Right atrium auricular region (tissue), 2 donors: ENCODE data around the gene LCLAT1. TPM values are rescaled to one million over a fixed set of nuclear protein-coding genes. Genes with fewer than 3 reads are reported as not detected.

Source experiments
- DNase-seq: peaks from one replicate; pipeline ENCODE4 v3.0.0-alpha.2; 2019; ENCODE audit warnings: low spot score
- H3K27ac ChIP-seq, 2 donors: fragments of 200-600 bp; sonication (generic); 1 replicate in 1 of 2; 2 replicates in 1 of 2; pipeline ENCODE4 v1.5.1; 2016 to 2019
- H3K27me3 ChIP-seq, 2 donors: fragments of 200-600 bp; sonication (generic); one replicate each; pipeline versions ENCODE4 v1.5.1 to v1.6.0; 2017 to 2019
- H3K36me3 ChIP-seq: fragments of 200-600 bp; sonication (generic); one replicate; pipeline ENCODE4 v1.5.1; 2016
- H3K4me1 ChIP-seq, 2 donors: fragments of 200-600 bp; sonication (generic); one replicate each; pipeline versions ENCODE4 v1.5.1 to v1.6.0; 2017 to 2019
- H3K4me3 ChIP-seq, 2 donors: fragments of 200-600 bp; sonication (generic); 1 replicate in 1 of 2; 2 replicates in 1 of 2; pipeline ENCODE4 v1.5.1; 2017 to 2019; ENCODE audit warnings: mild to moderate bottlenecking in 1 of 2, moderate library complexity in 1 of 2
- H3K9me3 ChIP-seq, 2 donors: fragments of 200-600 bp; sonication (generic); one replicate each; pipeline ENCODE4 v1.5.1; 2019
- CTCF ChIP-seq, 2 donors: fragments of 200-600 bp; sonication (generic); IDR thresholded peaks; one replicate each; pipeline ENCODE4 v1.5.1; 2019; ENCODE audit warnings: antibody characterized with exemption in 2 of 2
- total RNA-seq, 2 donors: library from RNA; depleted of rRNA; stranded (reverse); fragments of >200 nt; gene quantifications; one replicate each; pipeline ENCODE4 v1.1.0, GENCODE V29; 2016

The LCLAT1 gene
- total RNA-seq, 2 donors from 2014 or later = 13.2 to 14.3 TPM

DNA sequence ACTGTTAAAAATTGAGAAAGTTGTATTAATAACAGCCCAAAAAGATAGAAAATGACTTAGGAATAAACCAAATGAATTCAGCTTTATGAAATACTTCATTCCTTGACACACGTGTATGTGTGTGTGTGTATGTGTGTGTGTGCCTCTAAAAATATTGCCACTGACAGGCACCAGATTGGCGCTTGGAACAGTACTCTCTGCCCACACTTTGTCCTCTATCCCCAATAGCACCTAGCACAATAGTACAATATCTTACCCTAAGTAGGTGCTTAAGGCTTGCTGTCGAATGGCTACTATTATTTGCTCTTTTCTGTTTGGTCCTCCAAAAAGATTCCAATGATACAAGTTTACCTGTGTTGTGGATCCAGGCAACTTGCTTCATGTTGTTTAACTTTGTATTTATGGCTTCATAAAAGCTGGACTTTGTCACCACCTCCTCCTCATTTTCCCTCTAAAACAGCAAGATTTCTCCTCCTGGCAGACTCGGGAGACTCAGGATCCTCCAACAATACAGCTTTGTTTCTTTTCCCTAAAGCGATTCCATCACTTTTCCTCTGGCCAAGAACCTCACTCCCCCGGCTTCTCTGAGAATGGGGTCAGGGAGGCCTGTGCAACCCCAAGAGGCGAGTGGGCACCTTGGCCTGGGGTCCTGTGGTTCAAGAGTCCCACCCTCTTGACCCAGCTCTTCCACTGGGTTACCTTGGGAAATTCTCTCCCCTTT, 43.3 kb upstream of the LCLAT1 start:
- Histone ChIP-seq H3K27me3 (no peaks in the 10 kb centered on the region), H3K9me3 (no peaks in the 10 kb centered on the region), H3K4me1 (peaks cover 0 to 40% of the 10 kb centered on the region in 2 donors), H3K4me3 (no peak overlapping the region), H3K27ac (peak overlapping the region; percentile 24 to 55), H3K36me3 (no peaks in the 10 kb centered on the region)
- TF ChIP-seq CTCF (IDR thresholded peaks at IDR 0.05) = no peak
- no peak for DNase-seq

- Histone ChIP-seq H3K36me3 (no peaks in the 10 kb centered on the region), H3K27ac (peak overlapping the region; percentile 24 to 55), H3K4me3 (no peak overlapping the region), H3K4me1 (peaks cover 0 to 48% of the 10 kb centered on the region in 2 donors), H3K27me3 (no peaks in the 10 kb centered on the region), H3K9me3 (no peaks in the 10 kb centered on the region)
- no peak for TF ChIP-seq CTCF (IDR thresholded peaks at IDR 0.05)
- no peak for DNase-seq
Observed at GRCh38 chr2:30404319-30405259, 42.5 kb upstream of the LCLAT1 start.

- Histone ChIP-seq H3K27me3 (no peaks in the 10 kb centered on the region), H3K9me3 (no peaks in the 10 kb centered on the region), H3K36me3 (no peaks in the 10 kb centered on the region), H3K4me3 (no peak overlapping the region), H3K27ac (no peak overlapping the region), H3K4me1 (peaks cover 0 to 54% of the 10 kb centered on the region in 2 donors)
- no peak for DNase-seq
- no peak for TF ChIP-seq CTCF (IDR thresholded peaks at IDR 0.05)
Observed at GRCh38 chr2:30405260-30405605, 41.8 kb upstream of the LCLAT1 start.

DNA sequence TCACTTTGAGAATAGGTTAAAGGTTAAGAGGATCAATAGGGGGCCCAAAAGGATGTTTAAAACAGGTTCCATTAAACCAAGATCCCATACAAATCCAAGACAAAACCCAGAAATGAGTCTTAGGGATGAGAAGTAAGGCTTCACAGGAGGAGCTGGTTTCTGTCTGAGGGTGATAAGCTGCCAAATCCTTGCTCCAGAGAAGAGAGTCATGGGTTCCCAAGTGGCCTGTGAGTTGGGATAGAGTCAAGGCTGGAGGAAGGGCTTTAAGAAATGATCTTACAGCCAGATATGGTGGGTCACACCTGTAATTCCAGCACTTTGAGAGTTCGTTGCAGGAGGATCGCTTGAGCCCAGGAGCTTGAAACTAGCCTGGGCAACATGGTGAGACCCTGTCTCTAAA, 40.2 kb upstream of the LCLAT1 start:
- Histone ChIP-seq H3K36me3 (no peaks in the 10 kb centered on the region), H3K27ac (no peak overlapping the region), H3K9me3 (no peaks in the 10 kb centered on the region), H3K4me3 (no peak overlapping the region), H3K27me3 (no peaks in the 10 kb centered on the region), H3K4me1 (peaks cover 0 to 70% of the 10 kb centered on the region in 2 donors)
- no peak for TF ChIP-seq CTCF (IDR thresholded peaks at IDR 0.05)
- no peak for DNase-seq

DNA sequence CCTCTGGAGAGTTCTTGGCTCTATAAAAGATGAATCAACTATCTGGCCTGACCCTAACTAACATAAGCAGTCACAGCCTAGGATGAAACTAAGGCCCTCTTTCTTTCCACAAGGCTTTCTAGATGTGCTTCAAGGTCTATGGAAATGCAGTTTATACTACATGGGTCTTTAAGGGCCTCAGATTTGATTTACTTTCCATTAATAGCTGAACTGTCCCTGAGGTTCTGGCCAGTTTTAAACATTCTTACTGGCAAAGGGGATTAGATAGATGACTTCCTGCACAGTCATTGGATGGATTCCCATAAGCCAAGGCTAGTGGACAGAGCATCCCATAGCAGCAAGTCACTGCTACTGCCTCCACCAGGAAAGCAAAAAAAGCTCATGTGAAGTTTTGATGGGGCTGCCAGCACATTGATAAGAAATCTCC, 38.1 kb upstream of the LCLAT1 start:
- H3K27me3 ChIP-seq = no peaks in the 10 kb centered on the region
- DNase-seq = no peak
- no peaks in the 10 kb centered on the region for H3K9me3 ChIP-seq
- H3K4me3 ChIP-seq = no peak overlapping the region
- H3K4me1 ChIP-seq = peaks cover 0 to 78% of the 10 kb centered on the region in 2 donors
- H3K27ac ChIP-seq = peak overlapping the region; percentile 39 to 74
- no peaks in the 10 kb centered on the region for H3K36me3 ChIP-seq
- no peak for TF ChIP-seq CTCF (IDR thresholded peaks at IDR 0.05)
